Stomach smooth muscle (tissue), 2 donors: ENCODE measurements around the gene LTBP2.

Experiments
- H3K27ac ChIP-seq: one replicate; pipeline ENCODE4 v1.7.0; 2013; ENCODE audit warnings: mild to moderate bottlenecking, low read length, inconsistent platforms
- H3K27me3 ChIP-seq, 2 donors: one replicate each; pipeline ENCODE4 v1.7.0; 2013; ENCODE audit warnings: low read length in 2 of 2; ENCODE audit not compliant: insufficient read depth in 2 of 2, control insufficient read depth in 1 of 2
- H3K36me3 ChIP-seq, 2 donors: one replicate each; pipeline ENCODE4 v1.7.0; 2013; ENCODE audit warnings: low read length in 2 of 2; ENCODE audit not compliant: control insufficient read depth in 2 of 2, insufficient read depth in 2 of 2
- H3K4me1 ChIP-seq: one replicate; pipeline ENCODE4 v1.7.0; 2013; ENCODE audit warnings: low read length; ENCODE audit not compliant: control insufficient read depth, insufficient read depth
- H3K4me3 ChIP-seq, 2 donors: one replicate each; pipeline ENCODE4 v1.7.0; 2013; ENCODE audit warnings: low read length in 2 of 2
- H3K9ac ChIP-seq, 2 donors: one replicate each; pipeline ENCODE4 v1.7.0; 2013; ENCODE audit warnings: low read length in 2 of 2, mild to moderate bottlenecking in 1 of 2
- H3K9me3 ChIP-seq, 2 donors: one replicate each; pipeline ENCODE4 v1.7.0; 2013; ENCODE audit warnings: low read length in 2 of 2; ENCODE audit not compliant: control insufficient read depth in 2 of 2
- donor health status: healthy.
- donor health status: Pancreatic carcinoma.

The LTBP2 gene

GRCh38 chr14:74620497-74620921, 8.5 kb upstream of the LTBP2 start:
- Histone ChIP-seq H3K9me3 (no peaks in the 10 kb centered on the region), H3K9ac (no peak overlapping the region), H3K36me3 (no peaks in the 10 kb centered on the region), H3K4me1 (peaks cover 14% of the 10 kb centered on the region), H3K27me3 (peaks cover 8 to 13% of the 10 kb centered on the region in 2 donors), H3K27ac (no peak overlapping the region), H3K4me3 (no peak overlapping the region)

- H3K4me3 ChIP-seq = no peak overlapping the region
- H3K4me1 ChIP-seq = peaks cover 14% of the 10 kb centered on the region
- H3K9me3 ChIP-seq = no peaks in the 10 kb centered on the region
- no peak overlapping the region for H3K9ac ChIP-seq
- no peaks in the 10 kb centered on the region for H3K36me3 ChIP-seq
- no peak overlapping the region for H3K27ac ChIP-seq
- H3K27me3 ChIP-seq = peaks cover 8 to 15% of the 10 kb centered on the region in 2 donors
Measured at GRCh38 chr14:74619672-74620131, 7.7 kb upstream of the LTBP2 start.

- H3K27ac ChIP-seq = no peak overlapping the region
Measured at GRCh38 chr14:74618078-74618952, 6.3 kb upstream of the LTBP2 start.

GRCh38 chr14:74616996-74617700, 5.1 kb upstream of the LTBP2 start:
- Histone ChIP-seq H3K4me3 (no peak overlapping the region), H3K27me3 (peaks cover 10 to 21% of the 10 kb centered on the region in 2 donors), H3K9ac (no peak overlapping the region), H3K4me1 (peaks cover 17% of the 10 kb centered on the region), H3K9me3 (no peaks in the 10 kb centered on the region), H3K27ac (no peak overlapping the region), H3K36me3 (no peaks in the 10 kb centered on the region)

More at GRCh38 chr14:74618078-74618952, 6.3 kb upstream of the LTBP2 start:
- Histone ChIP-seq H3K9me3 (no peaks in the 10 kb centered on the region), H3K4me3 (no peak overlapping the region), H3K27me3 (peaks cover 10 to 21% of the 10 kb centered on the region in 2 donors), H3K36me3 (no peaks in the 10 kb centered on the region), H3K4me1 (peaks cover 15% of the 10 kb centered on the region), H3K9ac (no peak overlapping the region)

GRCh38 chr14:74616507-74616906, 4.5 kb upstream of the LTBP2 start:
- Histone ChIP-seq H3K9me3 (no peaks in the 10 kb centered on the region), H3K27me3 (peaks cover 10 to 23% of the 10 kb centered on the region in 2 donors), H3K4me1 (peaks cover 22% of the 10 kb centered on the region), H3K4me3 (no peak overlapping the region), H3K27ac (no peak overlapping the region), H3K36me3 (no peaks in the 10 kb centered on the region), H3K9ac (no peak overlapping the region)

- Histone ChIP-seq H3K4me1 (peaks cover 23% of the 10 kb centered on the region), H3K9ac (no peak overlapping the region), H3K4me3 (no peak overlapping the region), H3K36me3 (no peaks in the 10 kb centered on the region), H3K27me3 (peaks cover 10 to 30% of the 10 kb centered on the region in 2 donors), H3K27ac (no peak overlapping the region), H3K9me3 (no peaks in the 10 kb centered on the region)
Measured at GRCh38 chr14:74615735-74616134, 3.7 kb upstream of the LTBP2 start.

- peaks cover 10 to 35% of the 10 kb centered on the region in 2 donors for H3K27me3 ChIP-seq
- no peak overlapping the region for H3K4me3 ChIP-seq
- H3K27ac ChIP-seq = no peak overlapping the region
- H3K9me3 ChIP-seq = no peaks in the 10 kb centered on the region
- H3K4me1 ChIP-seq = peaks cover 17% of the 10 kb centered on the region
- H3K36me3 ChIP-seq = no peaks in the 10 kb centered on the region
- no peak overlapping the region for H3K9ac ChIP-seq
Measured at GRCh38 chr14:74614508-74615495, 2.8 kb upstream of the LTBP2 start.

- H3K4me1 ChIP-seq = peaks cover 9% of the 10 kb centered on the region
- peaks cover 10 to 35% of the 10 kb centered on the region in 2 donors for H3K27me3 ChIP-seq
- no peaks in the 10 kb centered on the region for H3K9me3 ChIP-seq
- no peak overlapping the region for H3K27ac ChIP-seq
- no peak overlapping the region for H3K4me3 ChIP-seq
- no peaks in the 10 kb centered on the region for H3K36me3 ChIP-seq
- H3K9ac ChIP-seq = no peak overlapping the region
Measured at GRCh38 chr14:74613211-74613914, 1.3 kb upstream of the LTBP2 start.

GRCh38 chr14:74612350-74613021, 449 bp upstream of the LTBP2 start:
- Histone ChIP-seq H3K9me3 (no peaks in the 10 kb centered on the region), H3K36me3 (no peaks in the 10 kb centered on the region), H3K4me3 (peak overlapping the region; percentile 49 to 78), H3K9ac (no peak overlapping the region), H3K27ac (no peak overlapping the region), H3K4me1 (peaks cover 9% of the 10 kb centered on the region), H3K27me3 (peaks cover 10 to 35% of the 10 kb centered on the region in 2 donors)
